ENCODE results near the gene KRIT1. TPM values are rescaled to one million over a fixed set of nuclear protein-coding genes. Genes with fewer than 3 reads are reported as not detected.
A peak's percentile ranks its signal among the peaks of the same experiment; 100 is the strongest.

The KRIT1 gene
- total RNA-seq, 1 donor from 2014 or later = 59.4 TPM

DNA sequence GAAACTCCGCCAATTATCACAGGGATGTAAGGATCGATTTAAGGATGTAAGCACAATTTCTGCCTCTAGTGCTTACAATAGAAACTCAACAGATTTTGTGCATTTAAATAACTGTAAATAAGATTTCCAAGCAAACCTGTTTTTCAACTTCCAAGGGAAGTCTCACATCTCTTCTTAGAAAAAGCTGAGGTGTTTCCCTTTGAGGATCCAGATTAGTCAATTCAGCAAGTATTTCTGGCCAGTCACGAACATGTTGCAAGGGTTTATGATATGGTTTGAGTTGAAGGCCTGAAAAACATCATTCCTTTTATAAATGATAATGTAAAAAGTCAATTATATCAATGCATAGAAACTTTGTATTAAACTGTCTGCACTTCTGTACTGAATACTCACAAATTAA lies 23.9 kb downstream of the KRIT1 start:
- H3K9ac ChIP-seq = no peak overlapping the region
- peaks cover 2% of the 10 kb centered on the region for H3K27me3 Mint-ChIP-seq (ENCODE audit: insufficient read depth, low read depth)
- no peaks in the 10 kb centered on the region for H3K4me1 ChIP-seq
- no peaks in the 10 kb centered on the region for H3K27me3 ChIP-seq
- no peak overlapping the region for H3K4me3 Mint-ChIP-seq
- H3K27ac Mint-ChIP-seq = no peak overlapping the region
- H3K36me3 ChIP-seq = peaks cover 35% of the 10 kb centered on the region
- no peak overlapping the region for H3K4me3 ChIP-seq
- no peak for TF ChIP-seq EZH2phosphoT487 (IDR thresholded peaks at IDR 0.05)
- TF ChIP-seq, protein P1, sequence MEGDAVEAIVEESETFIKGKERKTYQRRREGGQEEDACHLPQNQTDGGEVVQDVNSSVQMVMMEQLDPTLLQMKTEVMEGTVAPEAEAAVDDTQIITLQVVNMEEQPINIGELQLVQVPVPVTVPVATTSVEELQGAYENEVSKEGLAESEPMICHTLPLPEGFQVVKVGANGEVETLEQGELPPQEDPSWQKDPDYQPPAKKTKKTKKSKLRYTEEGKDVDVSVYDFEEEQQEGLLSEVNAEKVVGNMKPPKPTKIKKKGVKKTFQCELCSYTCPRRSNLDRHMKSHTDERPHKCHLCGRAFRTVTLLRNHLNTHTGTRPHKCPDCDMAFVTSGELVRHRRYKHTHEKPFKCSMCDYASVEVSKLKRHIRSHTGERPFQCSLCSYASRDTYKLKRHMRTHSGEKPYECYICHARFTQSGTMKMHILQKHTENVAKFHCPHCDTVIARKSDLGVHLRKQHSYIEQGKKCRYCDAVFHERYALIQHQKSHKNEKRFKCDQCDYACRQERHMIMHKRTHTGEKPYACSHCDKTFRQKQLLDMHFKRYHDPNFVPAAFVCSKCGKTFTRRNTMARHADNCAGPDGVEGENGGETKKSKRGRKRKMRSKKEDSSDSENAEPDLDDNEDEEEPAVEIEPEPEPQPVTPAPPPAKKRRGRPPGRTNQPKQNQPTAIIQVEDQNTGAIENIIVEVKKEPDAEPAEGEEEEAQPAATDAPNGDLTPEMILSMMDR (IDR thresholded peaks at IDR 0.05) = no peak
- TF ChIP-seq EZH2 (IDR thresholded peaks at IDR 0.05) = no peak
- H3K4me1 Mint-ChIP-seq = no peaks in the 10 kb centered on the region
- H2AFZ ChIP-seq (replicated peaks) = no peak overlapping the region
- H3K27ac ChIP-seq = no peak overlapping the region
- H3K9me3 ChIP-seq (ENCODE audit: low read depth) = no peaks in the 10 kb centered on the region
- no peaks in the 10 kb centered on the region for H4K20me1 ChIP-seq (ENCODE audit: low read depth)
- H3K36me3 Mint-ChIP-seq = peaks cover 35% of the 10 kb centered on the region
- no peak for DNase-seq (ENCODE audit: low spot score)
- H3K4me2 ChIP-seq = no peak overlapping the region
- H3K9me3 Mint-ChIP-seq = no peaks in the 10 kb centered on the region
- H3K79me2 ChIP-seq (ENCODE audit: low read depth) = no peaks in the 10 kb centered on the region
- H3F3A ChIP-seq (ENCODE audit: low read depth) = no peaks in the 10 kb centered on the region

DNA sequence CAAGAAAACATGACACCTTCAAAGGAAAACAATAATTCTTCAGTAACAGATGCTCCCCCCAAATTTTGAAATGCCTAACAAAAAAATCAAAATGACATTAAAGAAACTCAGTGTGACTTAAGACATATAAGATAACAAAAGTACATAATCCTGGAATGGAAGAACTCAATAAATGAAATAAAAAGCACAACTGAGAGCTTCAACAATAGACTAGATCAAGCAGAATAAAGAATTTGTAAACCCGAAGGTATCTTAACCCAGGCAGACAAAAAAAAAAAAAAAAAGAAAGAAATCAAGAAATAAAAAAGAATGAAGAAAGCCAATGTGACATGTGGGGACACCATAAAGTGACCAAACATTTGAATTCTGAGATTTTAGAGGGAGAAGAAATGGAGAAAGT lies 39.0 kb downstream of the KRIT1 start:
- Mint-ChIP-seq H3K4me1 (no peaks in the 10 kb centered on the region), H3K4me3 (no peak overlapping the region), H3K36me3 (peaks cover 53% of the 10 kb centered on the region), H3K27ac (no peak overlapping the region), H3K27me3 (ENCODE audit: insufficient read depth, low read depth) (no peaks in the 10 kb centered on the region), H3K9me3 (peaks cover 17% of the 10 kb centered on the region)
- TF ChIP-seq, protein P1 (IDR thresholded peaks at IDR 0.05) = no peak
- no peak for TF ChIP-seq EZH2 (IDR thresholded peaks at IDR 0.05)
- no peak for TF ChIP-seq EZH2phosphoT487 (IDR thresholded peaks at IDR 0.05)
- DNase-seq (ENCODE audit: low spot score) = no peak
- H3K9me3 ChIP-seq (ENCODE audit: low read depth) = no peaks in the 10 kb centered on the region
- H3K4me1 ChIP-seq = no peaks in the 10 kb centered on the region
- no peak overlapping the region for H2AFZ ChIP-seq (replicated peaks)
- no peaks in the 10 kb centered on the region for H4K20me1 ChIP-seq (ENCODE audit: low read depth)
- no peaks in the 10 kb centered on the region for H3K27me3 ChIP-seq
- H3K27ac ChIP-seq = no peak overlapping the region
- no peak overlapping the region for H3K4me2 ChIP-seq
- no peak overlapping the region for H3K4me3 ChIP-seq
- H3K36me3 ChIP-seq = peaks cover 5% of the 10 kb centered on the region
- no peaks in the 10 kb centered on the region for H3F3A ChIP-seq (ENCODE audit: low read depth)
- H3K79me2 ChIP-seq (ENCODE audit: low read depth) = peaks cover 10% of the 10 kb centered on the region
- no peak overlapping the region for H3K9ac ChIP-seq

DNA sequence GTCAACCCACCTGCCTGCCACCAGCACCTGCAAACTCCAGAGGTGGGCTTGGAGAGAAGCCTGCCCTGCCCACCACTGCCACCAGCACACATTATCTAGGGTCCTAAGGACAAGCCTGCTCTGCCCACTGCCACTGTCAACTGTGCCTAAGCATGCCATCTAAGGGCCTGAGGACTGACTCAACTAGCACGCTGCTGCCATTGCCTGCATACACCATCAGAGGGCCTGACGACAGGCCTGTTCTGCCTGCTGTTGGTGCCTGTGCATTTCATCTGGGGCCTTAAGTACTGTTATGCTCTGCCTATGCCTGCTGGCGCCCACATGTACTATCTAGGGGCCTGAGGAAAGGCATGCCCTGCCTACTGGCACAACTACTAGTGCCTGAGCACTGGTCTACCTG lies 39.7 kb downstream of the KRIT1 start:
- no peaks in the 10 kb centered on the region for H3K4me1 Mint-ChIP-seq
- Histone ChIP-seq H3K79me2 (ENCODE audit: low read depth) (peaks cover 10% of the 10 kb centered on the region), H3K27me3 (no peaks in the 10 kb centered on the region), H3K9ac (no peak overlapping the region), H3K4me2 (no peak overlapping the region), H3K27ac (no peak overlapping the region), H3F3A (ENCODE audit: low read depth) (no peaks in the 10 kb centered on the region), H3K9me3 (ENCODE audit: low read depth) (no peaks in the 10 kb centered on the region), H3K4me1 (no peaks in the 10 kb centered on the region), H3K36me3 (peaks cover 5% of the 10 kb centered on the region), H4K20me1 (ENCODE audit: low read depth) (no peaks in the 10 kb centered on the region), H2AFZ (replicated peaks) (no peak overlapping the region), H3K4me3 (no peak overlapping the region)
- H3K27me3 Mint-ChIP-seq (ENCODE audit: insufficient read depth, low read depth) = no peaks in the 10 kb centered on the region
- H3K9me3 Mint-ChIP-seq = peaks cover 17% of the 10 kb centered on the region
- H3K27ac Mint-ChIP-seq = no peak overlapping the region
- H3K36me3 Mint-ChIP-seq = peaks cover 53% of the 10 kb centered on the region
- TF ChIP-seq, protein P1 (IDR thresholded peaks at IDR 0.05) = no peak
- TF ChIP-seq EZH2phosphoT487 (IDR thresholded peaks at IDR 0.05) (no peak), EZH2 (IDR thresholded peaks at IDR 0.05) (no peak)
- peak; percentile 7 for DNase-seq (ENCODE audit: low spot score)
- H3K4me3 Mint-ChIP-seq = no peak overlapping the region
